VCaP (cell line): ENCODE data around the gene OBP2B.

Experiments
- H3K27ac ChIP-seq: fragments of 450-650 bp; 2 replicates; pipeline ENCODE4 v1.5.1; 2017
- CTCF ChIP-seq: fragments of 450-650 bp; conservative IDR thresholded peaks from 2 replicates; pipeline ENCODE4 v1.5.1; 2017; ENCODE audit warnings: mild to moderate bottlenecking, moderate library complexity

The OBP2B gene

GRCh38 chr9:133199648-133200321, 9.3 kb downstream of the OBP2B start:
- H3K27ac ChIP-seq: no peak overlapping the region

GRCh38 chr9:133195029-133195428, 14.0 kb downstream of the OBP2B start:
- no peak overlapping the region for H3K27ac ChIP-seq
- TF ChIP-seq CTCF: no peak

More at GRCh38 chr9:133199648-133200321, 9.3 kb downstream of the OBP2B start:
- TF ChIP-seq CTCF: no peak

GRCh38 chr9:133194597-133194996, 14.5 kb downstream of the OBP2B start:
- H3K27ac ChIP-seq: no peak overlapping the region

GRCh38 chr9:133191989-133192388, 17.1 kb downstream of the OBP2B start:
- H3K27ac ChIP-seq: no peak overlapping the region
- TF ChIP-seq CTCF: no peak

More at GRCh38 chr9:133194597-133194996, 14.5 kb downstream of the OBP2B start:
- no peak for TF ChIP-seq CTCF

- no peak overlapping the region for H3K27ac ChIP-seq
- TF ChIP-seq CTCF: no peak
Measured at GRCh38 chr9:133189826-133190225, 19.2 kb downstream of the OBP2B start.

GRCh38 chr9:133188843-133189180, 20.2 kb downstream of the OBP2B start:
- no peak for TF ChIP-seq CTCF
- H3K27ac ChIP-seq: no peak overlapping the region

GRCh38 chr9:133188006-133188842, 20.8 kb downstream of the OBP2B start:
- peak; percentile 65 for TF ChIP-seq CTCF
- H3K27ac ChIP-seq: no peak overlapping the region
